ENCODE measurements around the gene CDH20.

DNA sequence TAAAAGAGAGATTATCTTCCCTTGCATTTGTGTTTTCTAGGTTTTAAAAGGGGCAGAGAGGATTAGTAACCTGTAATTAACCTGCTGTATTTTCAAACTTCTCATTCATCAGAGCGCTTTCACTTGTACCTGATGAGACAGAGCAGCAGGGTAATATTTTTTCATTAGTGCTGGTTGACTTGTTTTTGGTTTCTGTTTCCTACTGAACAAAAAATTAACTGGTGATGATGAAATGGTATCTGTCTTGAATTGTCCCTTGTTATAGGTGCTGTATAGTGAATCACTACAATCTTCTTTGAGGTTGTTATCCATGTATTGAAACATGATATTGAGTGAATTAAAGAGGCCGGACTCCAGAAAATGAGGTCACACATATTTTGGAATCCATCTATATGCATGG is 37.9 kb downstream of the CDH20 start:
- TF ChIP-seq, protein P1, sequence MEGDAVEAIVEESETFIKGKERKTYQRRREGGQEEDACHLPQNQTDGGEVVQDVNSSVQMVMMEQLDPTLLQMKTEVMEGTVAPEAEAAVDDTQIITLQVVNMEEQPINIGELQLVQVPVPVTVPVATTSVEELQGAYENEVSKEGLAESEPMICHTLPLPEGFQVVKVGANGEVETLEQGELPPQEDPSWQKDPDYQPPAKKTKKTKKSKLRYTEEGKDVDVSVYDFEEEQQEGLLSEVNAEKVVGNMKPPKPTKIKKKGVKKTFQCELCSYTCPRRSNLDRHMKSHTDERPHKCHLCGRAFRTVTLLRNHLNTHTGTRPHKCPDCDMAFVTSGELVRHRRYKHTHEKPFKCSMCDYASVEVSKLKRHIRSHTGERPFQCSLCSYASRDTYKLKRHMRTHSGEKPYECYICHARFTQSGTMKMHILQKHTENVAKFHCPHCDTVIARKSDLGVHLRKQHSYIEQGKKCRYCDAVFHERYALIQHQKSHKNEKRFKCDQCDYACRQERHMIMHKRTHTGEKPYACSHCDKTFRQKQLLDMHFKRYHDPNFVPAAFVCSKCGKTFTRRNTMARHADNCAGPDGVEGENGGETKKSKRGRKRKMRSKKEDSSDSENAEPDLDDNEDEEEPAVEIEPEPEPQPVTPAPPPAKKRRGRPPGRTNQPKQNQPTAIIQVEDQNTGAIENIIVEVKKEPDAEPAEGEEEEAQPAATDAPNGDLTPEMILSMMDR (IDR thresholded peaks at IDR 0.05), result no peak
- TF ChIP-seq RAD21 (conservative IDR thresholded peaks at IDR 0.05 in 1 of 2, IDR thresholded peaks at IDR 0.05 in 1 of 2), result no peak
- no peak for TF ChIP-seq HES2 (IDR thresholded peaks at IDR 0.05)
- TF ChIP-seq RCOR1 (IDR thresholded peaks at IDR 0.05; ENCODE audit: low read depth, low read length), result no peak
- TF ChIP-seq SMC3 (IDR thresholded peaks at IDR 0.05), result no peak
- TF ChIP-seq ESRRA (IDR thresholded peaks at IDR 0.05; ENCODE audit: borderline replicate concordance, low read length), result no peak
- no peak for TF ChIP-seq EP300 (IDR thresholded peaks at IDR 0.05)
- TF ChIP-seq CHD2 (IDR thresholded peaks at IDR 0.05; ENCODE audit: low read length, partially characterized antibody), result no peak
- TF ChIP-seq, protein P2, sequence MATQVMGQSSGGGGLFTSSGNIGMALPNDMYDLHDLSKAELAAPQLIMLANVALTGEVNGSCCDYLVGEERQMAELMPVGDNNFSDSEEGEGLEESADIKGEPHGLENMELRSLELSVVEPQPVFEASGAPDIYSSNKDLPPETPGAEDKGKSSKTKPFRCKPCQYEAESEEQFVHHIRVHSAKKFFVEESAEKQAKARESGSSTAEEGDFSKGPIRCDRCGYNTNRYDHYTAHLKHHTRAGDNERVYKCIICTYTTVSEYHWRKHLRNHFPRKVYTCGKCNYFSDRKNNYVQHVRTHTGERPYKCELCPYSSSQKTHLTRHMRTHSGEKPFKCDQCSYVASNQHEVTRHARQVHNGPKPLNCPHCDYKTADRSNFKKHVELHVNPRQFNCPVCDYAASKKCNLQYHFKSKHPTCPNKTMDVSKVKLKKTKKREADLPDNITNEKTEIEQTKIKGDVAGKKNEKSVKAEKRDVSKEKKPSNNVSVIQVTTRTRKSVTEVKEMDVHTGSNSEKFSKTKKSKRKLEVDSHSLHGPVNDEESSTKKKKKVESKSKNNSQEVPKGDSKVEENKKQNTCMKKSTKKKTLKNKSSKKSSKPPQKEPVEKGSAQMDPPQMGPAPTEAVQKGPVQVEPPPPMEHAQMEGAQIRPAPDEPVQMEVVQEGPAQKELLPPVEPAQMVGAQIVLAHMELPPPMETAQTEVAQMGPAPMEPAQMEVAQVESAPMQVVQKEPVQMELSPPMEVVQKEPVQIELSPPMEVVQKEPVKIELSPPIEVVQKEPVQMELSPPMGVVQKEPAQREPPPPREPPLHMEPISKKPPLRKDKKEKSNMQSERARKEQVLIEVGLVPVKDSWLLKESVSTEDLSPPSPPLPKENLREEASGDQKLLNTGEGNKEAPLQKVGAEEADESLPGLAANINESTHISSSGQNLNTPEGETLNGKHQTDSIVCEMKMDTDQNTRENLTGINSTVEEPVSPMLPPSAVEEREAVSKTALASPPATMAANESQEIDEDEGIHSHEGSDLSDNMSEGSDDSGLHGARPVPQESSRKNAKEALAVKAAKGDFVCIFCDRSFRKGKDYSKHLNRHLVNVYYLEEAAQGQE (IDR thresholded peaks at IDR 0.05), result no peak
- TF ChIP-seq FOSL2 (IDR thresholded peaks at IDR 0.05), result no peak
- no peak for TF ChIP-seq FOSL2 (CRISPR knock-in tag; IDR thresholded peaks at IDR 0.05)
- TF ChIP-seq POLR2A (IDR thresholded peaks at IDR 0.05; ENCODE audit: low read length), result no peak

All from A549 (cell line).